22Rv1 (cell line): ENCODE data around the gene GLIS1.

Experiments used
- ZFX ChIP-seq: fragments of 450-650 bp; IDR thresholded peaks from 2 replicates; pipeline ENCODE4 v1.6.1; 2017; ENCODE audit warnings: antibody characterized with exemption, borderline replicate concordance
- TF ChIP-seq, protein P1 (sequence below): fragments of 450-650 bp; IDR thresholded peaks from 2 replicates; pipeline ENCODE4 v1.5.1; 2017; ENCODE audit warnings: mild to moderate bottlenecking

DNA sequence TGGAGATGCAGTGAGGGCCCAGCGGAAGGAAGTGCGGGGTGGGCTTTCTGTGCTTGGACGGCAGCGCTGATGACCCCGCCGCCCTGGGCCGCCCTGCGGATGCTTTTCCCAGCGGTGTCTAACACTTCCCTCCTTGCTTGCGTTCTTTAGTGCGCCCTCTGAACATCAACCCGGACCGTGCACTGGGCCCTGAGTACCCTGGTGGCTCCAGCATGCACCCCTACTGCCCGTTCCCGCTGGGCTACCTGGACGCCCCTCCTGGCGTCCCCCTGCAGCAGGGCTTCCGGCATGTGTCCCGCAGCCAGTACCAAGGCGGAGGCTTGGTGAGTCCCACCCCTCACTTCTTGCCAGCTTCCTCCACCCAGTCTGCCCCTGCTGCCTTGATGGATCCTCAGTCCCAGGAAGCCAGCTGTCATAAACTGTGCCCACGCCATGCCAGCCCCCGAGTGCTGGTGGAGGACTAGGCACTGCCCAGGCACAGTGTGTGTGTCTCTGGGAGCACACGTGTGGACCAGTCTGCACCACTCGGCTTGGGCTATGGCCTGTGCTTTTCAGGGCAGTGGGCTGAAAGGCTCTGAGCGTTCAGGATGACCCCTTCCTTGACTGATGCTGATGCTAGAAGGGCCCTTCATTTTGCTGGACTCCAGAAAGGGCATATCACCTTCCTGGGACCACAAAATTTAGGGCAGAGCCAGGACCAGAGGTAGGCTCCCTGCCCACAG lies 277.5 kb downstream of the GLIS1 start:
- TF ChIP-seq, protein P1, sequence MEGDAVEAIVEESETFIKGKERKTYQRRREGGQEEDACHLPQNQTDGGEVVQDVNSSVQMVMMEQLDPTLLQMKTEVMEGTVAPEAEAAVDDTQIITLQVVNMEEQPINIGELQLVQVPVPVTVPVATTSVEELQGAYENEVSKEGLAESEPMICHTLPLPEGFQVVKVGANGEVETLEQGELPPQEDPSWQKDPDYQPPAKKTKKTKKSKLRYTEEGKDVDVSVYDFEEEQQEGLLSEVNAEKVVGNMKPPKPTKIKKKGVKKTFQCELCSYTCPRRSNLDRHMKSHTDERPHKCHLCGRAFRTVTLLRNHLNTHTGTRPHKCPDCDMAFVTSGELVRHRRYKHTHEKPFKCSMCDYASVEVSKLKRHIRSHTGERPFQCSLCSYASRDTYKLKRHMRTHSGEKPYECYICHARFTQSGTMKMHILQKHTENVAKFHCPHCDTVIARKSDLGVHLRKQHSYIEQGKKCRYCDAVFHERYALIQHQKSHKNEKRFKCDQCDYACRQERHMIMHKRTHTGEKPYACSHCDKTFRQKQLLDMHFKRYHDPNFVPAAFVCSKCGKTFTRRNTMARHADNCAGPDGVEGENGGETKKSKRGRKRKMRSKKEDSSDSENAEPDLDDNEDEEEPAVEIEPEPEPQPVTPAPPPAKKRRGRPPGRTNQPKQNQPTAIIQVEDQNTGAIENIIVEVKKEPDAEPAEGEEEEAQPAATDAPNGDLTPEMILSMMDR = no peak
- TF ChIP-seq ZFX = no peak
